IPS DF 6.9 (cell line): Measurements from ENCODE around the gene DDX55.
A peak's percentile ranks its signal among the peaks of the same experiment; 100 is the strongest.

Experiments used
- DNase-seq: peaks from one replicate; pipeline ENCODE4 v3.0.0-alpha.2; 2013; ENCODE audit warnings: low read depth, low spot score
- H3K27ac ChIP-seq: one replicate; pipeline ENCODE4 v1.5.1; 2013; ENCODE audit warnings: low read length, control low read depth
- H3K27me3 ChIP-seq: 2 replicates; pipeline ENCODE4 v1.6.1; 2013; ENCODE audit warnings: mild to moderate bottlenecking, low read length; ENCODE audit not compliant: control insufficient read depth, insufficient read depth
- H3K36me3 ChIP-seq: 2 replicates; pipeline ENCODE4 v1.6.1; 2013; ENCODE audit warnings: low read length; ENCODE audit not compliant: control insufficient read depth, insufficient read depth
- H3K4me1 ChIP-seq: 2 replicates; pipeline ENCODE4 v1.6.1; 2013; ENCODE audit warnings: low read length; ENCODE audit not compliant: control insufficient read depth, insufficient read depth
- H3K4me3 ChIP-seq: 2 replicates; pipeline ENCODE4 v1.5.1; 2013; ENCODE audit warnings: mild to moderate bottlenecking, low read length
- H3K9me3 ChIP-seq: 2 replicates; pipeline ENCODE4 v1.6.1; 2013; ENCODE audit warnings: low read length, inconsistent platforms; ENCODE audit not compliant: control insufficient read depth, insufficient read depth
- WGBS: extraction: QIAGEN DNeasy Blood & Tissue Kit; methylation state at CpG from one replicate; pipeline ENCODE4 v1.1.7; 2013; ENCODE audit warnings: mixed read lengths, missing lambda C conversion rate; ENCODE audit not compliant: insufficient read length, insufficient coverage; 5-methylcytosine and 5-hydroxymethylcytosine counted together

DDX55 gene

GRCh38 chr12:123608182-123608581 lies 6.3 kb downstream of the DDX55 start:
- Histone ChIP-seq H3K9me3 (no peaks in the 10 kb centered on the region), H3K27ac (no peak overlapping the region), H3K27me3 (no peaks in the 10 kb centered on the region), H3K36me3 (peaks cover 40% of the 10 kb centered on the region), H3K4me3 (no peak overlapping the region), H3K4me1 (no peaks in the 10 kb centered on the region)
- WGBS: no CpG with 5 or more reads among the region's 8 CpGs
- DNase-seq: no peak

GRCh38 chr12:123614110-123614509 lies 12.2 kb downstream of the DDX55 start:
- WGBS: no CpG with 5 or more reads among the region's 2 CpGs
- H3K27ac ChIP-seq: no peak overlapping the region
- no peaks in the 10 kb centered on the region for H3K4me1 ChIP-seq
- DNase-seq: no peak
- H3K4me3 ChIP-seq: no peak overlapping the region
- H3K9me3 ChIP-seq: no peaks in the 10 kb centered on the region
- H3K27me3 ChIP-seq: no peaks in the 10 kb centered on the region
- peaks cover 49% of the 10 kb centered on the region for H3K36me3 ChIP-seq

- H3K36me3 ChIP-seq: peaks cover 49% of the 10 kb centered on the region
- no peak for DNase-seq
- WGBS: no CpG with 5 or more reads among the region's 4 CpGs
- no peak overlapping the region for H3K4me3 ChIP-seq
- no peaks in the 10 kb centered on the region for H3K9me3 ChIP-seq
- no peak overlapping the region for H3K27ac ChIP-seq
- H3K4me1 ChIP-seq: no peaks in the 10 kb centered on the region
- no peaks in the 10 kb centered on the region for H3K27me3 ChIP-seq
These were observed 12.6 kb downstream of the DDX55 start for GRCh38 chr12:123614531-123614930.

- Histone ChIP-seq H3K27me3 (no peaks in the 10 kb centered on the region), H3K36me3 (peaks cover 36% of the 10 kb centered on the region), H3K4me3 (no peak overlapping the region), H3K27ac (no peak overlapping the region), H3K9me3 (no peaks in the 10 kb centered on the region), H3K4me1 (no peaks in the 10 kb centered on the region)
- DNase-seq: no peak
- no CpG with 5 or more reads among the region's 3 CpGs for WGBS
These were observed 15.2 kb downstream of the DDX55 start for GRCh38 chr12:123617144-123617543.

- DNase-seq: no peak
- WGBS: no CpG with 5 or more reads among the region's 13 CpGs
- no peak overlapping the region for H3K27ac ChIP-seq
- H3K36me3 ChIP-seq: peaks cover 36% of the 10 kb centered on the region
- no peaks in the 10 kb centered on the region for H3K9me3 ChIP-seq
- no peaks in the 10 kb centered on the region for H3K4me1 ChIP-seq
- H3K27me3 ChIP-seq: no peaks in the 10 kb centered on the region
- H3K4me3 ChIP-seq: no peak overlapping the region
These were observed 15.7 kb downstream of the DDX55 start for GRCh38 chr12:123617580-123617979.

GRCh38 chr12:123621101-123621500 lies 19.2 kb downstream of the DDX55 start:
- H3K27ac ChIP-seq: no peak overlapping the region
- no peaks in the 10 kb centered on the region for H3K27me3 ChIP-seq
- no peaks in the 10 kb centered on the region for H3K4me1 ChIP-seq
- H3K4me3 ChIP-seq: no peak overlapping the region
- H3K36me3 ChIP-seq: peaks cover 20% of the 10 kb centered on the region
- DNase-seq: no peak
- H3K9me3 ChIP-seq: no peaks in the 10 kb centered on the region
- WGBS: no CpG with 5 or more reads among the region's 8 CpGs

GRCh38 chr12:123621619-123622530 lies 20.0 kb downstream of the DDX55 start:
- H3K9me3 ChIP-seq: no peaks in the 10 kb centered on the region
- no peak overlapping the region for H3K27ac ChIP-seq
- no peaks in the 10 kb centered on the region for H3K27me3 ChIP-seq
- H3K36me3 ChIP-seq: peaks cover 18% of the 10 kb centered on the region
- WGBS: no CpG with 5 or more reads among the region's 15 CpGs
- DNase-seq: no peak
- H3K4me3 ChIP-seq: no peak overlapping the region
- no peaks in the 10 kb centered on the region for H3K4me1 ChIP-seq

- peaks cover 2% of the 10 kb centered on the region; the same call in 1 of the 2 replicates for H3K36me3 ChIP-seq
- no CpG with 5 or more reads among the region's 52 CpGs for WGBS
- H3K27ac ChIP-seq: no peak within 1 kb of the TSS
- H3K4me3 ChIP-seq: peak within 1 kb of the TSS; percentile 79
- peak; percentile 99 for DNase-seq
- H3K4me1 ChIP-seq: no peaks in the 10 kb centered on the region
- no peaks in the 10 kb centered on the region for H3K27me3 ChIP-seq
- H3K9me3 ChIP-seq: no peaks in the 10 kb centered on the region
These were observed 31.7 kb downstream of the DDX55 start, which contains the start of the genes EIF2B1 and GTF2H3 for GRCh38 chr12:123633379-123634141. TSS of gene EIF2B1 (minus strand) at chr12:123633686. CDS start at chr12:123633557, 129 bp downstream. TSS of gene GTF2H3 (plus strand) at chr12:123633829. CDS start at chr12:123633860, 31 bp downstream.

GRCh38 chr12:123634142-123634561 lies 32.3 kb downstream of the DDX55 start:
- Histone ChIP-seq H3K9me3 (no peaks in the 10 kb centered on the region), H3K27ac (no peak overlapping the region), H3K36me3 (peaks cover 2% of the 10 kb centered on the region; the same call in 1 of the 2 replicates), H3K27me3 (no peaks in the 10 kb centered on the region), H3K4me1 (no peaks in the 10 kb centered on the region), H3K4me3 (peak overlapping the region; percentile 79; the same call in 1 of the 2 replicates)
- WGBS: no CpG with 5 or more reads among the region's 19 CpGs
- DNase-seq: no peak

GRCh38 chr12:123643911-123644310 lies 42.0 kb downstream of the DDX55 start:
- Histone ChIP-seq H3K4me1 (no peaks in the 10 kb centered on the region), H3K36me3 (peaks cover 8% of the 10 kb centered on the region; the same call in 1 of the 2 replicates), H3K4me3 (no peak overlapping the region), H3K27ac (no peak overlapping the region), H3K9me3 (no peaks in the 10 kb centered on the region), H3K27me3 (no peaks in the 10 kb centered on the region)
- WGBS: no CpG with 5 or more reads among the region's 7 CpGs
- DNase-seq: no peak
